IMR-90 (cell line): ENCODE data around the gene TRIM77. TPM values are rescaled to one million over a fixed set of nuclear protein-coding genes. Genes with fewer than 3 reads are reported as not detected.
"Not testable (repeated sequence)": the region's sequence is repeated elsewhere in the genome, so short reads cannot be mapped to it uniquely, and the experiment has no call there.

Experiments used
- ATAC-seq: fragments of 200-7000 bp; cut with Tn5 transposase; 2 replicates; pipeline ENCODE4 v1.9.1; 2020; ENCODE audit warnings: low read depth, mild to moderate bottlenecking, moderate library complexity
- BruUV-seq: library from RNA; stranded (reverse); fragments of 400-500 nt; replicated peaks from 2 replicates; lab custom pipeline; 2021; lab: Mats Ljungman, UMichigan
- CTCF ChIA-PET: fragments of 300-600 bp; formaldehyde crosslinking; extraction: SDS; loops from one replicate; lab custom pipeline; 2021; ENCODE audit warnings: antibody characterized with exemption; lab: Yijun Ruan, JAX
- POLR2A ChIA-PET: fragments of 300-600 bp; sonication (Branson Sonifier 250); formaldehyde crosslinking; loops from one replicate; lab custom pipeline; 2022; ENCODE audit warnings: antibody characterized with exemption; ENCODE audit not compliant: unreplicated experiment; lab: Charles Lee
- DNase-seq: peaks from one replicate; pipeline ENCODE4 v3.0.0; 2013
- H2AFZ ChIP-seq: replicated peaks from 2 replicates; pipeline ENCODE3; 2013; ENCODE audit warnings: low read length, mild to moderate bottlenecking; ENCODE audit not compliant: poor library complexity
- H2AK5ac ChIP-seq: 2 replicates; pipeline ENCODE4 v1.6.1; 2013; ENCODE audit warnings: low read depth, low read length, inconsistent platforms
- H2AK9ac ChIP-seq: replicated peaks from 2 replicates; pipeline ENCODE3; 2013; ENCODE audit warnings: mild to moderate bottlenecking, low read depth, low read length, moderate library complexity; ENCODE audit not compliant: poor library complexity
- H2BK120ac ChIP-seq: 2 replicates; pipeline ENCODE4 v1.6.1; 2013; ENCODE audit warnings: low read depth, low read length, inconsistent platforms
- H2BK15ac ChIP-seq: 3 replicates; pipeline ENCODE4 v1.6.1; 2013; ENCODE audit warnings: low read depth, low read length, inconsistent platforms
- H2BK20ac ChIP-seq: 2 replicates; pipeline ENCODE4 v1.6.1; 2013; ENCODE audit warnings: low read depth, mild to moderate bottlenecking, inconsistent platforms, low read length, moderate library complexity
- H2BK5ac ChIP-seq: 2 replicates; pipeline ENCODE4 v1.6.1; 2013; ENCODE audit warnings: mild to moderate bottlenecking, low read depth, low read length, inconsistent platforms; ENCODE audit not compliant: poor library complexity, severe bottlenecking
- H3K14ac ChIP-seq: replicated peaks from 2 replicates; pipeline ENCODE4 v1.6.1; 2013; ENCODE audit warnings: low read depth, low read length, inconsistent platforms
- H3K18ac ChIP-seq: 2 replicates; pipeline ENCODE4 v1.6.1; 2013; ENCODE audit warnings: low read depth, low read length, control low read depth
- H3K23ac ChIP-seq: 2 replicates; pipeline ENCODE4 v1.6.1; 2013; ENCODE audit warnings: low read depth, low read length, inconsistent platforms
- H3K27ac ChIP-seq: 2 replicates; pipeline ENCODE4 v1.5.1; 2013; ENCODE audit warnings: mild to moderate bottlenecking, control low read depth, low read length; ENCODE audit not compliant: insufficient read depth
- H3K27me3 ChIP-seq: 2 replicates; pipeline ENCODE4 v1.6.1; 2013; ENCODE audit warnings: low read length; ENCODE audit not compliant: control insufficient read depth, insufficient read depth
- H3K36me3 ChIP-seq: 2 replicates; pipeline ENCODE4 v1.6.1; 2013; ENCODE audit warnings: low read length, mixed read lengths; ENCODE audit not compliant: control insufficient read depth, insufficient read depth
- H3K4ac ChIP-seq: 2 replicates; pipeline ENCODE4 v1.6.1; 2013; ENCODE audit warnings: low read depth, low read length, inconsistent platforms
- H3K4me1 ChIP-seq: 2 replicates; pipeline ENCODE4 v1.6.1; 2013; ENCODE audit warnings: low read length, mixed read lengths; ENCODE audit not compliant: control insufficient read depth, insufficient read depth
- H3K4me2 ChIP-seq: 2 replicates; pipeline ENCODE4 v1.6.1; 2013; ENCODE audit warnings: low read depth, mild to moderate bottlenecking, control low read depth, low read length, moderate library complexity
- H3K4me3 ChIP-seq: 2 replicates; pipeline ENCODE4 v1.5.1; 2013; ENCODE audit warnings: low read depth, mild to moderate bottlenecking, control low read depth, low read length, moderate library complexity; ENCODE audit not compliant: insufficient read depth
- H3K56ac ChIP-seq: 2 replicates; pipeline ENCODE4 v1.6.1; 2013; ENCODE audit warnings: low read length, inconsistent platforms; ENCODE audit not compliant: insufficient read depth; ENCODE audit errors: extremely low read depth
- H3K79me1 ChIP-seq, 2 experiments: 2 replicates each; pipeline ENCODE4 v1.6.1; 2013; ENCODE audit warnings: low read length in 2 of 2, inconsistent platforms in 1 of 2, low read depth in 1 of 2
- H3K9ac ChIP-seq: 2 replicates; pipeline ENCODE4 v1.6.1; 2013; ENCODE audit warnings: low read depth, low read length, control low read depth
- H3K9me1 ChIP-seq: 2 replicates; pipeline ENCODE4 v1.6.1; 2013; ENCODE audit warnings: low read length, inconsistent platforms; ENCODE audit not compliant: insufficient read depth
- H3K9me3 ChIP-seq: 2 replicates; pipeline ENCODE4 v1.6.1; 2013; ENCODE audit warnings: low read length; ENCODE audit not compliant: control insufficient read depth, insufficient read depth
- H4K20me1 ChIP-seq: 2 replicates; pipeline ENCODE4 v1.6.1; 2013; ENCODE audit warnings: low read length, inconsistent platforms; ENCODE audit not compliant: insufficient read depth
- H4K5ac ChIP-seq: 2 replicates; pipeline ENCODE4 v1.6.1; 2013; ENCODE audit warnings: mild to moderate bottlenecking, low read depth, low read length, control low read depth
- H4K8ac ChIP-seq, 2 experiments: 2 replicates each; pipeline ENCODE4 v1.6.1; 2013; ENCODE audit warnings: low read depth in 2 of 2, low read length in 2 of 2, control low read depth in 1 of 2, inconsistent platforms in 1 of 2
- H4K91ac ChIP-seq: 2 replicates; pipeline ENCODE4 v1.6.1; 2013; ENCODE audit warnings: low read depth, low read length, inconsistent platforms; ENCODE audit not compliant: insufficient read depth
- CHD1 ChIP-seq: IDR thresholded peaks from 2 replicates; pipeline ENCODE4 v1.6.1; 2012; ENCODE audit warnings: low read depth, low read length, improper control_type of control experiment
- WGBS, 2 experiments: methylation state at CpG; one replicate each; pipeline versions ENCODE4 v1.1.5 to v1.1.7; 2013; ENCODE audit warnings: missing lambda C conversion rate in 2 of 2; ENCODE audit not compliant: insufficient read length in 1 of 2; ENCODE audit errors: extremely low coverage in 2 of 2; 5-methylcytosine and 5-hydroxymethylcytosine counted together
- dilution Hi-C: fragments of 300-500 bp; cut with HindIII; formaldehyde crosslinking; loops from one replicate; pipeline ENCODE4 v1.14.3; 2018; ENCODE audit warnings: low sequenced_read_pairs; ENCODE audit not compliant: unreplicated experiment
- in situ Hi-C: fragments of 300-500 bp; cut with MboI; formaldehyde crosslinking; loops from 3 replicates; pipeline ENCODE4 v1.14.3; 2019; ENCODE audit warnings: low sequenced_read_pairs, inconsistent platforms, mixed read lengths
- intact Hi-C: fragments of 100-400 bp; cut with micrococcal nuclease; formaldehyde crosslinking; loops from 2 replicates; pipeline ENCODE4 v1.10.0; 2022
- polyA plus RNA-seq, 3 experiments: library from polyadenylated mRNA; depleted of rRNA; stranded (reverse); fragments of >200 nt; gene quantifications; 2 replicates each; pipeline ENCODE4 v1.2.3, GENCODE V29; 2012; ENCODE audit warnings: low replicate concordance in 1 of 3
- total RNA-seq: library from RNA; depleted of rRNA; stranded (reverse); fragments of >200 nt; gene quantifications from 2 replicates; pipeline ENCODE4 v1.2.3, GENCODE V29; 2012

TRIM77 gene
- total and polyA plus RNA-seq, 2 of the 4 experiments (the other 2 are of a cell fraction), result not detected

GRCh38 chr11:89667001-89667400 lies 43.1 kb upstream of the TRIM77 start:
- Histone ChIP-seq H4K5ac (no peak overlapping the region), H3K9ac (no peak overlapping the region), H3K79me1 (no peaks in the 10 kb centered on the region), H3K18ac (no peak overlapping the region), H3K36me3 (no peaks in the 10 kb centered on the region), H4K8ac (no peak overlapping the region), H4K20me1 (no peaks in the 10 kb centered on the region), H3K4ac (no peak overlapping the region), H3K9me3 (no peaks in the 10 kb centered on the region), H2AK5ac (no peak overlapping the region), H4K91ac (no peak overlapping the region), H3K14ac (no peak overlapping the region), H2BK120ac (no peak overlapping the region), H3K4me2 (no peak overlapping the region), H2AFZ (no peak overlapping the region), H3K56ac (no peak overlapping the region), H3K27me3 (no peaks in the 10 kb centered on the region), H3K23ac (no peak overlapping the region), H2BK20ac (no peak overlapping the region), H3K27ac (no peak overlapping the region), H2AK9ac (no peak overlapping the region), H3K4me1 (no peaks in the 10 kb centered on the region), H2BK5ac (no peak overlapping the region), H3K4me3 (no peak overlapping the region), H3K9me1 (no peaks in the 10 kb centered on the region), H2BK15ac (no peak overlapping the region)
- in situ Hi-C loops (no loop called here), dilution Hi-C loops (no loop called here), intact Hi-C loops (no loop called here)
- 88% methylated on average over 1 of the region's 3 CpGs; no CpG with 5 or more reads in 1 of the 2 experiments for WGBS, 2 experiments
- ChIA-PET CTCF (no interaction called here), POLR2A (no interaction called here)
- ATAC-seq (no peak), DNase-seq (no peak)
- TF ChIP-seq CHD1, result no peak
- BruUV-seq, result no TSS peak

GRCh38 chr11:89668158-89668557 lies 41.9 kb upstream of the TRIM77 start:
- H4K91ac ChIP-seq, H3K4me1 ChIP-seq, H3K9me3 ChIP-seq, H2BK15ac ChIP-seq, H4K5ac ChIP-seq, H3K14ac ChIP-seq, DNase-seq, H2BK120ac ChIP-seq, ATAC-seq, H4K8ac ChIP-seq, H3K23ac ChIP-seq, H2AFZ ChIP-seq, H3K79me1 ChIP-seq, H3K9ac ChIP-seq, H3K4ac ChIP-seq, in situ Hi-C loops, H3K4me3 ChIP-seq, H4K20me1 ChIP-seq, H2BK5ac ChIP-seq, intact Hi-C loops, dilution Hi-C loops, H3K27ac ChIP-seq, H3K27me3 ChIP-seq, H2BK20ac ChIP-seq, CTCF ChIA-PET, H3K9me1 ChIP-seq, H3K4me2 ChIP-seq, H3K56ac ChIP-seq, H3K36me3 ChIP-seq, H2AK9ac ChIP-seq, H2AK5ac ChIP-seq, H3K18ac ChIP-seq, BruUV-seq: not testable (repeated sequence)
- POLR2A ChIA-PET, result interaction anchor here (0.7 kb wide), 1 partner anchor 743 kb away, joined by 3 read pairs; no protein-coding TSS in a partner anchor
- 20% methylated on average over 1 of the region's 6 CpGs; no CpG with 5 or more reads in 1 of the 2 experiments for WGBS, 2 experiments
